Uterus (tissue), 2 donors: ENCODE measurements around the gene PAM16.

Experiments used
- POLR2A ChIP-seq, 2 donors: fragments of 450-650 bp; IDR thresholded peaks; one replicate each; pipeline ENCODE4 v1.6.1; 2016; ENCODE audit warnings: antibody characterized with exemption in 2 of 2, mild to moderate bottlenecking in 1 of 2, moderate library complexity in 1 of 2
- TF ChIP-seq, protein P1 (sequence below), 4 experiments: fragments of 200-600 bp in 2 of 4; fragments of 450-650 bp in 2 of 4; sonication (generic) in 2 of 4; IDR thresholded peaks; one replicate each; pipeline ENCODE4 v1.5.1; 2016 to 2019; ENCODE audit warnings: antibody characterized with exemption in 4 of 4, mild to moderate bottlenecking in 2 of 4, moderate library complexity in 1 of 4

DNA sequence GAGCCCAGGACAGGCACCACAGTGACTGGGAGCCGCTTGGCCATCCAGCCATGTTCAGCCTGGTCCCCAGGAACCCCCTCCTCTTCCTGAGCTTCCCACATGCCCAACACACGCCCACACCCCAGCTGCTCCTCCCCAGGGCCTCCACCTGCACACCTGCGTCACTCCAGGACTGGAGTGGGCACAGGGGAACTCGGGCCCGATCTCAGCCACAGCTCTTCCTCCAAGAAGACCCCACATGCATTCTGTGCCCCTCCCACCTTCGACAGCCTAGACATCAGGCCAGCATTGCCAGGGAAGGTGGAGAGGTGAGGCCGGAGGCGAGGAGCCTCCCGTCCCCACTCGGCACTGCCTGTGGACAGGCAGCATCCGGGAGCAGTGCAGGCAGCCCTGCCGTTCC is 14.5 kb upstream of the PAM16 start:
- no peak for TF ChIP-seq POLR2A (IDR thresholded peaks at IDR 0.05)
- TF ChIP-seq, protein P1, sequence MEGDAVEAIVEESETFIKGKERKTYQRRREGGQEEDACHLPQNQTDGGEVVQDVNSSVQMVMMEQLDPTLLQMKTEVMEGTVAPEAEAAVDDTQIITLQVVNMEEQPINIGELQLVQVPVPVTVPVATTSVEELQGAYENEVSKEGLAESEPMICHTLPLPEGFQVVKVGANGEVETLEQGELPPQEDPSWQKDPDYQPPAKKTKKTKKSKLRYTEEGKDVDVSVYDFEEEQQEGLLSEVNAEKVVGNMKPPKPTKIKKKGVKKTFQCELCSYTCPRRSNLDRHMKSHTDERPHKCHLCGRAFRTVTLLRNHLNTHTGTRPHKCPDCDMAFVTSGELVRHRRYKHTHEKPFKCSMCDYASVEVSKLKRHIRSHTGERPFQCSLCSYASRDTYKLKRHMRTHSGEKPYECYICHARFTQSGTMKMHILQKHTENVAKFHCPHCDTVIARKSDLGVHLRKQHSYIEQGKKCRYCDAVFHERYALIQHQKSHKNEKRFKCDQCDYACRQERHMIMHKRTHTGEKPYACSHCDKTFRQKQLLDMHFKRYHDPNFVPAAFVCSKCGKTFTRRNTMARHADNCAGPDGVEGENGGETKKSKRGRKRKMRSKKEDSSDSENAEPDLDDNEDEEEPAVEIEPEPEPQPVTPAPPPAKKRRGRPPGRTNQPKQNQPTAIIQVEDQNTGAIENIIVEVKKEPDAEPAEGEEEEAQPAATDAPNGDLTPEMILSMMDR (IDR thresholded peaks at IDR 0.05): no peak
